Stimulated activated CD8-positive, alpha-beta memory T cell treated with anti-CD3 and anti-CD28 coated beads, Interleukin-12 subunit alpha, Interleukin-12 subunit beta, amount 100 ng/mL, for 24 hours (primary cell): ENCODE results near the gene TCEANC2.
"Not testable (repeated sequence)": the region's sequence is repeated elsewhere in the genome, so short reads cannot be mapped to it uniquely, and the experiment has no call there.

Source experiments
- DNase-seq: peaks from one replicate; pipeline ENCODE4 v3.0.0-alpha.2; 2020; ENCODE audit errors: extremely low read depth

TCEANC2 gene

DNA sequence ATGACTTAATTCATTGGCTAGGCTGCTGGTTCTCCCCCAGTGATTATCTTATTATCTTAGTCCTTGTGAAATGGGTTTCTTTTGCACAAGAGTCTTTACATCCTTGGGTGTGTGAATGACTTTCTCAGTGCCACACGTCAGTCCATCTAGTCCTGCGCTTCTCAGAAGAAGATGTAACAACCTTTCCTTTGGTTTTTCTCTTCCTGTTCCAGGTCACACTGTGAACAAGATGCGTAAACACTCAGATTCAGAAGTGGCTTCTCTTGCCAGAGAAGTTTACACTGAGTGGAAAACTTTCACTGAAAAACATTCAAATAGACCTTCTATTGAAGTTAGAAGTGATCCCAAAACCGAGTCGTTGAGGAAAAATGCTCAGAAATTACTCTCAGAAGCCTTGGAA lies 35.0 kb downstream of the TCEANC2 start:
- DNase-seq, result no peak

DNA sequence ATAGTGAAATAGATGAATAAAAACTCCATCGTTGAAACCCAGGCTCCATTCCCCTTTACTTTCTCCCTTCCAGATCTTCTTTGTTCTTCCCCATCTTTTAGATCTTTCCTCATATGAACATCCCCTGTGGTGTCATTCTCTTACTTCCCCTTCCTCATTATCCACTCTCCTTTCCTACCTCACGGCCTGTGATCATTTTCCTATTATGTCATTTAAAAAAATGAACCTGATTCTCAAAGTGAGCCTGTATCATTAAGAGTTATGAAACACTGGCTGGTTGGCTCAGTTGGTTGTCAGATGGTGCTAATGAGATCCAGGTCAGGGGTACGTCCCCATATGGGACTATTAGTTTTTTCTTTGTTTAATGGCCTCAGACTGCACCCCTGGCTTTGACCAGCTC lies 38.3 kb downstream of the TCEANC2 start:
- no peak for DNase-seq

DNA sequence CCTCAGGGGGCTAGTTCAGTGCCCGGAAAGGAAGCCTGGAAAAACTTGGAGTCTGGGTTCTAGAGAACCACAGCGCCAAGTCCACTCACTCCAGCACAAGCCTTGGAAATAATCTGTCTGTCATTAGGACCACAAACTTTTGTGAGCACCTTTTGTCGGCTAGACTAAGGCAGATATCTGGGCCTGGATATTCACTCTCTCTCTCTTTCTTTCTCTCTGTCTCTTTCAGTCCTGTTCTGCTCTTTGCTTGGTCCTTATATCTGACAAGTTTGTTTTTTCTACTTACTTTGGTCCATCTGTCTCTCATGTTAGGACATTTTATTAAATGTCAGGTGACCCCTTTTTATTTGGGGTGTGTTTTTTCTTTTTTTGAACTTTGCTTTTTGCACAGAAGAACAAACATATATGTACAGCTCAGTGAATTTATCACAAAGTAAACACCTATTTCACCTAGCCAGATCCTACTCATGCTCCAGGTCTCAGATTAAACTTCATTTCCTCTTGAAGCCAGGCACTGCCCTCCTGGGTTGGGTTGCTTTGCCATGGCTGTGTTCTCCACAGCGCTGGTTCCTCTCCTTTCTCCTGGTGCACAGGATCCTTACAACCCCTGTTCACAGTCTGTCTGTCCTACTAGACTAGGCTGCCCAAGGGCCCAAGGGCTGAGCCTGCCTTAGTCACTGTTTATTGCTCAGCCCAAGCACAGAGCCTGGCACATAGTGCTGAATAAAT lies 40.8 kb downstream of the TCEANC2 start:
- DNase-seq, result no peak

DNA sequence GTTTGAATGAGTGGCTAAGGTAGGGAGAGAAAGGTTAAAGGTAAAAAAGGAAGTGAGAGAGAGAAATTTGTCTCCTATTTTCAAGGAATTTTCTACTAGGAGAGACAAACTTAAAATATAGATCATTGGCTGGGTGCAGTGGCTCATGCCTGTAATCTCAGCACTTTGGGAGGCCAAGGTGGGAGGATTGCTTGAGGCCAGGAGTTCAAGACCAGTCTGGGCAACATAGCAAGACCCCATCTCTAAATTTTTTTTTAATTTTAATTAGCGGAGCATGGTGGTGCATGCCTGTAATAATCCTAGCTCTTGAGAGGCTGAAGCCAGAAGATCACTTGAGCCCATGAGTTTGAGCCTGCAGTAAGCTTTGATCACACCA lies 41.3 kb downstream of the TCEANC2 start:
- not testable (repeated sequence) for DNase-seq

DNA sequence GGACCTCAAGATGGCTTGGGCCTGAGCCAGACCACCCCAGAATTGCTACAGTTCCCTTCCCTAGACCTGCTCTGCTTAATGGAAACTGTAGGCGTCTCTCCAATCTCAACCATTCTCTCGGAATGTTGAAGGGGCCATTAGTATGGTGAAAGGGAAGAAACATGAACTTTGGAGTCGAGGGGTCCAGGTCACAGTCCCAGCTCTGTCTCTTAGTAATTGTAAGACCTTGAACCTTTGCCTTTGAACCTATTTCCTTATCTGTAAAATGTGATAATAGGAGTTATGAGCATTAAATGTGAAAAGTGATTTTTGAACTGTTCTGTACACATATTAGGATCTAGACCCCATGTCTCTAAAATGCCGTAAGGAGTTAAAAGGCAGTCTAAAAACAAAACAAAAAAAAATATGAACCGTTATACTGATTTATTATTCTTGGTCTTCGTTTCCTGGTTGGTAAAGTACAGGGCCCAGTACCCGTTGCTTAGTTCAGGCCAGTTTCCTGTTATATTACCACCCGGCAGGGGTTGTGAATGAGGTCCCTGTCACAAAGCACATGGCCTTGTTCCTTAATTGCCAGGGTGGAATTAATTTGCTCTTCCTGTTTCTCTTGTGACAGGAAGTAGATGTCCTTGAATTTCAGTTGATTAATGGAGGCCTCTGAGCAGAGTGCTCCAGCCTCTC lies 42.3 kb downstream of the TCEANC2 start:
- DNase-seq, result no peak

DNA sequence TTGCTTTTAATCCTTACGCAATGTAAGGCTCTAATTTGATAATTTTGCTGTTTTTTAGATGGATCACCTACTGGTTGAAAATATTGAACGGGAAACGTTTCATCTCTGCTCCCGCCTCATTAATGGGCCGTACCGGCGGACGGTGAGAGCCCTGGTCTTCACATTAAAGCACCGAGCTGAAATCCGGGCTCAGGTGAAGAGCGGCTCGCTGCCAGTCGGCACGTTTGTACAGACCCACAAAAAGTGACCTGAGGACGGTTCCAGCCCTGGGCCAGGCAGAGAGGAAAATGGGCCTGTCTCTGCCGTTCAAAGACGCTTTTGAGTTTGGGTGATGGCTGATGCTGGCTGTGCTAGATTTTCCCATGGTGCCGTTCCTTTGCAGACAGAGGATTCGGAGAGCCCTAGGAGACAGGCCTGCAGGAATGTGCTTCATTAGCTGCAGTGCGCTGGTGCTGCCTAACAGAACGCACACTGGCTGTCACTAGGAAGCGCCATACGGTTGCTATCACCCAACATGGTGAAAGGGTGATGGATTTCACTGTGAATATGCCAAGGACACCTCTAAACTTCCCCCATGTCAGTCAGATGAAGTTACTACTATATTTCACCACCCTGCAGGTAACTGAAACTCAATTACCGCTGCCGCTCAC lies 42.9 kb downstream of the TCEANC2 start:
- DNase-seq, result no peak

DNA sequence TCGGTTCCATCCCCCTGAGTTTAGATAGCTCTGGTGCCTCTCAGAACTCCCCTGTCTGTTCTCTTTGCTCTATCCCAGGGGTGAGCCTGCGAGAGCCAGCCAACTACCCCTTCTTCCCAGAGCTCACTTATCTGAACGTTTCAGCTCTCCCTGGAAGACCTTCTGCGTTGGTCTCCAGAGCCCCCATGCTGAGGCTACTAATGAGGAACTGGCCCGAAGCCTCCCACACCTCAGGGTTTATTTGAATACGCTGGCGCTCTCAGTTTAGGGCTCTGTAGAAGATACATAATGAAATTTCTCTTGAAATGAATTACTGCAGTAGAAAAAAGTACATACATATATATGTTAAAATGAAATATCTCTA lies 43.5 kb downstream of the TCEANC2 start:
- DNase-seq, result no peak

DNA sequence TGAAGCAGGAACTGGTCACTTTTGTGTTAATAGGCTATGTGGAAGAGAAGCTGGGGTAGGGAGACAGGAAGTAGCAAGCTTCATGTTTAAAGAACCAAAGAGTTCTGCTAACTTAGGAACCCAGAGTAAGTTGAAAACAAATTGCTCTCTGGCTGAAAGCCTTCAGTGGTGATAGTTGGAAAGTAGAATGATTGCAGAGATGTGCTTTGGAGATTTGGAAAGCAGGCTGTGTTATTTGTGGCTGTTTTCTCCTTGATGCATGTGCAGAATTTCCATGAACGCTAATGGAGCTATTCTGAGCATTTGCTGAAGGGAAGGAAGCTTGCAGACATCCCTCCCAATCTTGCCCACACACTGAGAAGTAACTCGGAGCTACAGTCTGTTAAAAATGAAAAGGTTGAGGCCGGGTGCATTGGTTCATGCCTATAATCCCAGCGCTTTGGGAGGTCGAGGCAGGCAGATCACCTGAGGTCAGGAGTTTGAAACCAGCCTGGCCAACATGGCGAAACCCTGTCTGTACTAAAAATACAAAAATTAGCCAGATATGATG lies 45.7 kb downstream of the TCEANC2 start:
- no peak for DNase-seq

DNA sequence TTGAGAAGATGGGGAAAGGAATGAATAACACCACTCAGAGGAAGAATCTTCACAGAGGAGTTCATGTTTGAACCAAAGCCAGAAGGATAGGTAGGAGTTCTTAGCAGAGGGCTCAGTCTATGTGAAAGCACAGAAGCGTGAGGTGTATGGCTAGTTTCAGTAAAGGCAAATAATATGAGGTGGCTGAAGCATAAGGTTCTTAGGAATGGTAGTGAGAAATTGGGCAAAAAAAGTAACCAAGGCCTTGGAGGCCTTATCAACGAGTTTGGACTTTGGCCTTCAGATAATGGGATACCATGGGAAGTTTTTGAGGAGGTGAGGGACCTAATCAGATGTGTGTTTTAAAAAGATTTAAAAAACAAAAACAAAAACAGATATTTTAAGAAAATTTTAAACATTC lies 47.1 kb downstream of the TCEANC2 start:
- DNase-seq, result no peak

DNA sequence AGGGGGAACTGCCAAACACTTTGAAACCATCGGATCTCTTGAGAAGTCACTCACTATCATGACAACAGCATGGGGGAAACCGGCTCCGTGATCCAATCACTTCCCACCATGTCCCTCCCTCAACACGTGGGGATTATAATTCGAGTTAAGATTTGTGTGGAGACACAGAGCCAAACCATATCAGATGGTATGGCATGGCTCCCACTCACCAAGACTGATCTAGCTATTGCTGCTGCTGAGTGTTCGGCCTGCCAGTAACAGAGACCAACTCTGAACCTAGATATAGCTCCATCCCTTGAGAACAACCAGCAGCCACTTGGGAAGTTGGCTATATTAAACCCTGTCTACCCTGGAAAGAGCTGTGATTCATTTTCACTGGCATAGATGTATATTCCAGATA lies 50.0 kb downstream of the TCEANC2 start:
- DNase-seq, result no peak

DNA sequence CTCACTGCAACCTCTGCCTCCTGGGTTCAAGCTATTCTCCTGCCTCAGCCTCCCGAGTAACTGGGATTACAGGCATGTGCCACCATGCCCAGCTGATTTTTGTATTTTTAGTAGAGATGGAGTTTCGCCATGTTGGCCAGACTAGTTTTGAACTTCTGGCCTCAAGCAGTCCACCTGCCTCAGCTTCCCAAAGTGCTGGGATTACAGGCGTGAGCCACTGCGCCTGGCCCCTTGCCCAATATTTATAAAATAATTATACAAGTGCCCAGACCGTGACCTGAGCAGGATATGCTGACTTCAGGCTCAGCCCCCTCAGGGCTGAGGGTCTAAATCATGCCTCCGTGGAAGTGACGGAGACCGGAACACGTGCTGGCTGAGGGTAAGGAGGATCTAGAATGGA lies 51.2 kb downstream of the TCEANC2 start:
- DNase-seq, result not testable (repeated sequence)

DNA sequence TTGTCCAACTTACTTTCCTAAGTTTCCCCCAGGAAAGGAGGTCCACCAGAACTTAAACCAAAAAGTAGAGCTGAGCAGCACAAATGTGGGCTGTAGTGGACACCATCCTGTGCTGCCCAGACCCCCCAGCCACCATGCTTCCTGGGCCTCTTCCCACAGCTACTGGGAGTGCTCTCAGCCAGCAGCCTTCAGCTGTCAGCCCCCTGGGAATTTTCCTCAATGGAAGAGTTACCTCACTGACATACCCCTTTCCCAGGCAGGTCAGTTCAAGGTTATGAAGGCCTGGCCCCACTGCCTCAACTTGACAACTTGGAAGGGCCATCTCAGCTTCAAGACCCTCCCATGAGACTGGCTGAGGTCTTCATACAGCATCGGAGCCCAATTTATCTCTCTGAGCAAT lies 51.7 kb downstream of the TCEANC2 start:
- no peak for DNase-seq

DNA sequence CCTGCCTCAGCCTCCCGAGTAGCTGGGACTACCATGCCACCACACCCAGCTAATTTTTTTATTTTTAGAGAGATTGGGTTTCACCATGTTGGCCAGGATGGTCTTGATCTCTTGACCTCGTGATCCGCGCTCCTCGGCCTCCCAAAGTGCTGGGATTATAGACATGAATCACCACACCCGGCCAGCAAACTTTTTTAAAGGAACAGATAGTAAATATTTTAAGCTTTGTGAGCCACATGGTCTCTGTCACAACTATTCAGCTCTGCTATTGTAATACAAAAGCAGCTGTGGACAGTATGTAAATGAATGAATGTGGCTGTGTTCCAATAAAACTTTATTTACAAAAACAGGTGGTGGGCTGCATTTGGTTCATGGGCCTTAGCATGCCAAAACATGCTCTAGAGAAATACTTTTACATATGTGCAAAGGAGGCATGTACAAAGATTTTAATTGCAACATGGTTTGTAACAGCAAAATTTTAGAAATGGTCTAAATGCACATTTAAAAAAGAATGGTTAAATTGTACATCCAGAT lies 52.4 kb downstream of the TCEANC2 start:
- DNase-seq, result no peak

DNA sequence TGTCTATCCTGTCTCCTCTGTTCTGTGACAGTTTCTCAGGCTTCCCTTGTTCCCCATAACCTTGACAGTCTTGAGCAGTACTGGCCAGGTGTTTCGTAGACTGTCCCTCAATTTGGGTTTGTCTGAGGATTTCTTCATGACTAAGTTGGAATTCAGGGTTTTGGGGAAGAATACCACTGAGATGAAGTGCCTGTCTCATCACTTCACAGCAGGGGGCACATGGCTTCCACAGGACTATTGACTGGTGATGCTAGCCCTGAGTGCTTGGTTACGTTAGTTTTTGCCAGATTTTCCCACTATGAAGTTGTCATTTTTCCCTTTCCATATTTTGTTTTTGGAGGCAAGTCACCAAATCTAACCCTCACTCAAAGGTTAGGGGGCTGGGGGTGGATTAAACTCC lies 53.7 kb downstream of the TCEANC2 start:
- DNase-seq, result no peak

DNA sequence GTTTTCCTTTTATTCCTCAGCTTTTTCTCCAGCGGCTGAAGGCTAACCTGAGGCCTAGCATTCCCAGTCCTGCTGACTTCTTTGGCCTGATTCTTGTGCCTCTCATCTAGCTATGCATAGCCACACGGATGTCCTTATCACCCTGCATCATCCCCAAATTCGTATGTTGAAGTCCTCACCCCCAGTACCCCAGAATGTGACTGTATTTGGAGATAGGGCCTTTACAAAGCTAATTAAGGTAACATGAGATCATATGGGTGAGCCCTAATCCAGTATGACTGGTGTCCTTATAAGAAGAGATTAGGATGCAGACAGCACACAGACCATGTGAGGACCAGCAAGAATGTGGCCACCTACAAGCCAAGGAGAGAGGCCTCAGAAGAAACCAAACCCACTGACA lies 54.7 kb downstream of the TCEANC2 start:
- no peak for DNase-seq

DNA sequence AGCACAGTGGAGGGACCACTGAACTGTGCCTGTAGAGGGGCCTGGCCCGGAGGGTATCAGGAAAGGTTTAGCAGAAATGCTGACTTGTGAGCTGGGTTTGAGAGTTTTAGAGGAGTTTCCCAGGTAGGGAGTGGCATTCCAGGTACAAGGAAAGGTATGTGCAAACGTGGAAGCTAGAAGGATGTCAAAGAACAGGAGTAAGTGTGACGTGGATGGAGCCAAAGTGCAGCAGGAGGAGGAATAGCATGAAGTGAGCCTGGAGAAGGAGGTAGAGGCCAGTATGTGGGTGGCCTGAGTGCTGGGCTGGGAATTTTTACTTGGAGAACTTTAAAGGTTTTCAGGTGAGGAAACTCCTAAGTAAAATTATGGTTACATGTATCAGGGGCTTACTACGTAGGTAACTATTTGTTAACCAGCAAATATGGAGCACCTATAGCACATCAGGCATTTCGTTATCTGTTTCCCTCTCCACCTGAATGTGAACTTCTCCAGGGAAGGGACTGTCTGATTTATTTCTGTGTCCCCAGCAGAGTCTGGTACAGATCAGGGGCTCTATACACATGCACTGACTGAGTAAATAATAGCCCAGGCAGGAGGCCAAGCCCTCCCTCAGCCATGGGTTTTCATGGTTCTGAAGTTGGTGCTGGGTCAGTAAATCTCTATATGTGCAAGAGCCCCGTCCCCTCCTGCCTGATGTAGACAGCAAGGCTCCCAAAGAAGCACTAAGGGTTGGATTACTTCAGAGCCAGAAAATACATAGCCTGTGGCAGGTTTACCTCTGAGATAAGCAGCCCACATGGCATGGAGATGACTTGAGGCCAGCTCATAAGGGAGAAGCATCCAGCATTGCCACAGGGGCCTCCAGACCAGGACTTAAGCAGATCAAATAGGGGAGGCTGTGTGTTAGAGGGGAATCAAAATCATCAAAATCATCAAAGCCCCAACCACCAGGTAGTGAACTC lies 56.0 kb downstream of the TCEANC2 start:
- no peak for DNase-seq

DNA sequence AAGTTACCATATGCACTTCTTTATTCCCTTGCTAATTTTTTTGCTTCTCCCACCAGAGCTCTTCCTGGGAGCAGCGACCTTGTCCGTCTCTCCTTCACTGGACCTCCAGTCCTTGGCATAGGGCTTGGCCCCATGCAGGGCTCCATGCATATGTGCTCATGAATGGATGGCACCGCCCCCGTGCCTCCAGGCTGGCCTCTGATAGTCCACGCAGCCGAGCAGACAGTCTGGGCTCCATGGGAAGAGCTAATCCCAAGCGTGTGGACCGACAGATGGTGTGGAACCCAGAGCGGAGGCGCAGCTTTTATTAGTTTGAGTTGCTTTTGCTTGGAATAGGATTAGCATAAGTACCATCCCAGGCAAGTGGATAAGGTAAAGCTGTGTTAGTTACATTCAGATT lies 57.6 kb downstream of the TCEANC2 start:
- no peak for DNase-seq

DNA sequence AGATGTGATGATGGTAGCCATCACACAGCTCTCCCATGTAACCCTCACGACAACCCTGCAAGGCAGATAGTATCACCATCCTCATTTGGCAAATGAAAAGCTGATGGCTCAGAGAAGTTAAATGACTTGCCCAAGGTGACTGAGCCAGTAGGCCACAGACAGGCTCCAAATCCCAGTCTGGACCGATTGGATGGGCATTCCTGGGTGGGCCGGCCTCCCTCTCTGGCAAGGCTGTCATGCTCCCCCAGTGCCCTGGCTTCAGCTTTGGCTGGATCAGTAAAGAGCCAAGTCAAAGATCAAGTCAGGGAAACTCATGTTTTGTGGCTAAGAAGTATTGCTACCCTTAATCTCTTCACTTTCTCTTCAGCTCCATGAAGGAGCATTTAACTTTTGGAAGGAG lies 58.2 kb downstream of the TCEANC2 start:
- DNase-seq, result no peak

DNA sequence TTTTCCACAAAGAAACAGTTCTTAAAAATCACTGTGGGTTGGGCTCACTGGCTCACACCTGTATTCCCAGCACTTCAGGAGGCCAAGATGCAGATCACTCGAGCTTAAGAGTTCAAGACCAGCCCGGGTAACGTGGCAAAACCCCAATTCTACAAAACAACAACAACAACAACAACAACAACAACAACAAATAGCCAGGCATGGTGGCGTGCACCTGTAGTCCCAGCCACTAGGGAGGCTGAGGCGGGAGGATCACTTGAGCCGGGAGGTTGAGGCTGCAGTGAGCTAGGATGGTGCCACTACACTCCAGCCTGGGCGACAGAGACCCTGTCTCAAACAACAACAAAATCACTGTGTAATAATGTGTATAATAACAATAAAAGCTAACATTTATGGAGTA lies 58.6 kb downstream of the TCEANC2 start:
- DNase-seq, result no peak

DNA sequence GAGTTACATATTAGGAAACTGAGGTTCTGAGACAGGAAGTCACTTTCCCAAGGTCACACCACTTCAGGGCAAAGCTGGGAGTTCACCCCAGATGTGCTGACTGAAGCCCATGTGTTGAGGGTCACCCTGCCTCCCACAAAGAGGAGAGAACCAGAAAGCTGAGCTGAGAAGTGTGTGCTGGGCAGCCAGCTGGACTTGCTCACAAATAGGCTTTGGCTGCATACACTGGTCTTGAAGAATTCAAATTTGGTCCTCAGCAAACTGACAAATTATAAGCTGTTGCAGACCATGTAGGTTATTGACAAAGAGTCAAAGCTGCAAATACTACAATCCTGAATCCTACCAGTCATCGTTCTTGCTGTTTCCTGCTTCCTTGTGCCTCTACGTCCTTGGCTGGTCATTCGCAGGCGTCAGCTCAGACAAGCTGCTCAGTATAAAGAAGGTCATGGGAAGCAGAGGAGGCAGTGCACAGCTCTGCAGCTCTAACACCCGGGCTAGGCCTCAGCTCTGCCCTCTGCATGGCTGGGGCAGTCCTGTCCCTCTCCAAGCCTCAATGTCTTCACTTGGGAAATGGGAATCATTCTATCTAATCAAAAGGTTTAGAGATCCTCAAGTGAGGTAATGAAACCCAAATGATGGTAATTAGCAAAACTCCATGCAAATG lies 59.4 kb downstream of the TCEANC2 start:
- DNase-seq, result no peak

DNA sequence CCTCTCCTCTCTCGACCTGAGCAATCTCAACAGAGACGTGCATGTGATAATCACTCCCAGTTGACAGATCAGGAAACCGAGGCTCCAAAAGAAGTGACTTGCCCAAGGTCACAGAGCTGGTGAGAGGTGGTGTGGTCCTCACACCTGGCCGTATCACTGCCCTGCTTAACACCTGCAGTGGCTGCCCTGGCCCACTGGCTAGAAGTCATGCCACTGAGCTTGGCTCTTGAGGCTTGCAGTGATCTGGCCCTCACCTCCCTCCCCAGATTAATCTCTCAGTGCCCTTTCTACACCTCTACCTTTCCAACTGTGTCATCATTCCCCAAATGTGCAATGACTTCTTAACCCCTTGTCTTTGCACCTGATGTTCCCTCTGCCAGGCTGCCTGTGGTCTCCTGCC lies 60.6 kb downstream of the TCEANC2 start:
- DNase-seq, result no peak
